ENCODE measurements around the gene PCSK6.
A peak's percentile ranks its signal among the peaks of the same experiment; 100 is the strongest.

Gene PCSK6

GRCh38 chr15:101491734-101492640 is 2.5 kb upstream of the PCSK6 start:
- intact Hi-C loops (cut with DNase I; ENCODE audit: low total_unique reads) = loop anchor here (5.0 kb wide), 1 partner anchor 190 kb away; no protein-coding TSS in a partner anchor
- DNase-seq = no peak
- Histone ChIP-seq H3K27me3 (peaks cover 0 to 55% of the 10 kb centered on the region in 2 donors), H3K4me1 (peaks cover 0 to 12% (median 2%) of the 10 kb centered on the region in 4 donors), H3K4me3 (no peak overlapping the region), H3K27ac (no peak overlapping the region), H3K9me3 (no peaks in the 10 kb centered on the region), H3K36me3 (no peaks in the 10 kb centered on the region)
- no peak for TF ChIP-seq CTCF (IDR thresholded peaks at IDR 0.05)

GRCh38 chr15:101490922-101491733 is 1.6 kb upstream of the PCSK6 start:
- intact Hi-C loops (cut with DNase I; ENCODE audit: low total_unique reads) = loop anchor here (5.0 kb wide), 1 partner anchor 189 kb away; no protein-coding TSS in a partner anchor
- no peak for TF ChIP-seq CTCF (IDR thresholded peaks at IDR 0.05)
- H3K4me1 ChIP-seq = peaks cover 0 to 12% (median 2%) of the 10 kb centered on the region in 4 donors
- H3K27ac ChIP-seq = no peak overlapping the region
- no peak overlapping the region for H3K4me3 ChIP-seq
- H3K9me3 ChIP-seq = no peaks in the 10 kb centered on the region
- no peaks in the 10 kb centered on the region for H3K36me3 ChIP-seq
- peaks cover 0 to 52% of the 10 kb centered on the region in 2 donors for H3K27me3 ChIP-seq
- no peak for DNase-seq

- H3K27ac ChIP-seq = no peak overlapping the region
Observed at GRCh38 chr15:101490408-101490891, 943 bp upstream of the PCSK6 start.

GRCh38 chr15:101489237-101489598 is 289 bp downstream of the PCSK6 start:
- H3K27ac ChIP-seq = no peak overlapping the region
- H3K27me3 ChIP-seq = peaks cover 0 to 39% of the 10 kb centered on the region in 2 donors
- intact Hi-C loops (cut with DNase I; ENCODE audit: low total_unique reads) = no loop called here
- H3K4me1 ChIP-seq = peaks cover 0 to 12% (median 2%) of the 10 kb centered on the region in 4 donors
- H3K36me3 ChIP-seq = no peaks in the 10 kb centered on the region
- no peaks in the 10 kb centered on the region for H3K9me3 ChIP-seq
- TF ChIP-seq CTCF (IDR thresholded peaks at IDR 0.05) = no peak
- no peak for DNase-seq
- H3K4me3 ChIP-seq = peak overlapping the region; percentile 16 to 26

More at GRCh38 chr15:101490408-101490891, 943 bp upstream of the PCSK6 start:
- DNase-seq = no peak
- Histone ChIP-seq H3K4me1 (peaks cover 0 to 12% (median 2%) of the 10 kb centered on the region in 4 donors), H3K4me3 (no peak overlapping the region), H3K27me3 (peaks cover 0 to 47% of the 10 kb centered on the region in 2 donors), H3K9me3 (no peaks in the 10 kb centered on the region), H3K36me3 (no peaks in the 10 kb centered on the region)
- TF ChIP-seq CTCF (IDR thresholded peaks at IDR 0.05) = no peak
- intact Hi-C loops (cut with DNase I; ENCODE audit: low total_unique reads) = loop anchor here (5.0 kb wide), 1 partner anchor 188 kb away; no protein-coding TSS in a partner anchor

- Histone ChIP-seq H3K4me1 (peaks cover 0 to 12% (median 2%) of the 10 kb centered on the region in 4 donors), H3K9me3 (no peaks in the 10 kb centered on the region), H3K4me3 (peak overlapping the region; percentile 16 to 26), H3K36me3 (no peaks in the 10 kb centered on the region), H3K27me3 (peaks cover 0 to 38% of the 10 kb centered on the region in 2 donors), H3K27ac (no peak overlapping the region)
- intact Hi-C loops (cut with DNase I; ENCODE audit: low total_unique reads) = no loop called here
- no peak for TF ChIP-seq CTCF (IDR thresholded peaks at IDR 0.05)
- DNase-seq = no peak
Observed at GRCh38 chr15:101488300-101489164, 975 bp downstream of the PCSK6 start.
